Bronchial epithelial cell (primary cell): ENCODE measurements around the gene TTLL9. TPM values are rescaled to one million over a fixed set of nuclear protein-coding genes. Genes with fewer than 3 reads are reported as not detected.

Experiments
- DNase-seq: peaks from one replicate; pipeline ENCODE4 v3.0.0-alpha.2; 2010; ENCODE audit warnings: low read depth
- FAIRE-seq: peaks from 2 replicates; lab custom pipeline; 2011; peaks lifted over from hg19 to GRCh38; lab: Jason Lieb, UNC
- H3K27me3 ChIP-seq: 2 replicates; pipeline ENCODE4 v1.5.1; 2011; ENCODE audit warnings: low read length; ENCODE audit not compliant: control insufficient read depth, insufficient read depth
- H3K36me3 ChIP-seq: 2 replicates; pipeline ENCODE4 v1.5.1; 2011; ENCODE audit warnings: low read length; ENCODE audit not compliant: control insufficient read depth, insufficient read depth
- H3K4me3 ChIP-seq: 2 replicates; pipeline ENCODE4 v1.5.1; 2011; ENCODE audit warnings: mild to moderate bottlenecking, low read depth, low read length, control low read depth
- total RNA-seq: library from RNA; depleted of rRNA; stranded (reverse); fragments of >200 nt; gene quantifications from 2 replicates; pipeline ENCODE4 v1.2.1, GENCODE V29; 2014
- TF ChIP-seq, protein P1 (sequence below): IDR thresholded peaks from 2 replicates; pipeline ENCODE4 v1.5.1; 2011; ENCODE audit warnings: mild to moderate bottlenecking, moderate library complexity, low read length, control low read depth, inconsistent platforms; ENCODE audit not compliant: insufficient read depth, severe bottlenecking

Gene TTLL9
- total RNA-seq, 1 donor from 2014 or later = not detected

GRCh38 chr20:31840906-31841816 is 29.3 kb upstream of the TTLL9 start:
- peaks cover 5% of the 10 kb centered on the region for H3K27me3 ChIP-seq
- TF ChIP-seq, protein P1, sequence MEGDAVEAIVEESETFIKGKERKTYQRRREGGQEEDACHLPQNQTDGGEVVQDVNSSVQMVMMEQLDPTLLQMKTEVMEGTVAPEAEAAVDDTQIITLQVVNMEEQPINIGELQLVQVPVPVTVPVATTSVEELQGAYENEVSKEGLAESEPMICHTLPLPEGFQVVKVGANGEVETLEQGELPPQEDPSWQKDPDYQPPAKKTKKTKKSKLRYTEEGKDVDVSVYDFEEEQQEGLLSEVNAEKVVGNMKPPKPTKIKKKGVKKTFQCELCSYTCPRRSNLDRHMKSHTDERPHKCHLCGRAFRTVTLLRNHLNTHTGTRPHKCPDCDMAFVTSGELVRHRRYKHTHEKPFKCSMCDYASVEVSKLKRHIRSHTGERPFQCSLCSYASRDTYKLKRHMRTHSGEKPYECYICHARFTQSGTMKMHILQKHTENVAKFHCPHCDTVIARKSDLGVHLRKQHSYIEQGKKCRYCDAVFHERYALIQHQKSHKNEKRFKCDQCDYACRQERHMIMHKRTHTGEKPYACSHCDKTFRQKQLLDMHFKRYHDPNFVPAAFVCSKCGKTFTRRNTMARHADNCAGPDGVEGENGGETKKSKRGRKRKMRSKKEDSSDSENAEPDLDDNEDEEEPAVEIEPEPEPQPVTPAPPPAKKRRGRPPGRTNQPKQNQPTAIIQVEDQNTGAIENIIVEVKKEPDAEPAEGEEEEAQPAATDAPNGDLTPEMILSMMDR = no peak
- no peak for FAIRE-seq

GRCh38 chr20:31841928-31842327 is 28.5 kb upstream of the TTLL9 start:
- peaks cover 5% of the 10 kb centered on the region for H3K27me3 ChIP-seq
- FAIRE-seq (no peak), DNase-seq (no peak)
- H3K36me3 ChIP-seq = no peaks in the 10 kb centered on the region
- no peak overlapping the region for H3K4me3 ChIP-seq
- TF ChIP-seq, protein P1 = no peak

More at GRCh38 chr20:31840906-31841816, 29.3 kb upstream of the TTLL9 start:
- Histone ChIP-seq H3K4me3 (no peak overlapping the region), H3K36me3 (no peaks in the 10 kb centered on the region)
- no peak for DNase-seq

- no peak for FAIRE-seq
- DNase-seq = no peak
- Histone ChIP-seq H3K36me3 (no peaks in the 10 kb centered on the region), H3K4me3 (no peak overlapping the region), H3K27me3 (peaks cover 5% of the 10 kb centered on the region)
- TF ChIP-seq, protein P1 = no peak
Measured at GRCh38 chr20:31842471-31843157, 27.8 kb upstream of the TTLL9 start.

GRCh38 chr20:31843288-31843687 is 27.1 kb upstream of the TTLL9 start:
- TF ChIP-seq, protein P1 = no peak
- FAIRE-seq = no peak
- H3K4me3 ChIP-seq = no peak overlapping the region

DNA sequence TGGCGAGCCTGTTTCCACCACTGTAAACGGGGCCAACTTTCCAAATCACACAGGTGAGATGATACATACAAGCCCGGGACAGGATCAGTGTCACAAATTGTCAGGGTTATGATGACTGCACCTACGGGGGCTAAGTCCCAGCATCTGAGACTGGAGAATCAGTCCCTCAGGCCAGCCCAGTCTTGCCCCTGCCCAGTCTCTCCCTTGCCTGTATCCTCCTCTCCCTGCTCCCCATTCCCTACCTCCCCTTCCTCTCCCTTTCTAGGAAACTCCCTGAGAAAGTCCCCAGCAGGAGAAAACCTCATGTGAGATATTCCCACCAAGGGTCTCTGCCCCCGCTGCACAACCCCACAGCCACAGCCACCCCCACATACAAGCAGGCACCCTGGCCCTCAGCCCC is 26.6 kb upstream of the TTLL9 start:
- Histone ChIP-seq H3K4me3 (no peak overlapping the region), H3K36me3 (no peaks in the 10 kb centered on the region), H3K27me3 (peaks cover 2% of the 10 kb centered on the region)
- no peak for DNase-seq
- FAIRE-seq = no peak
- TF ChIP-seq, protein P1 = no peak

More at GRCh38 chr20:31843288-31843687, 27.1 kb upstream of the TTLL9 start:
- Histone ChIP-seq H3K27me3 (peaks cover 2% of the 10 kb centered on the region), H3K36me3 (no peaks in the 10 kb centered on the region)
- DNase-seq = no peak
